ENCODE data around the gene RBBP9. TPM values are rescaled to one million over a fixed set of nuclear protein-coding genes. Genes with fewer than 3 reads are reported as not detected.

The RBBP9 gene
- total RNA-seq, 1 donor from 2014 or later = 26.2 TPM

- no peak for TF ChIP-seq CTCF (IDR thresholded peaks at IDR 0.05; ENCODE audit: unreplicated experiment)
- H3K27ac Mint-ChIP-seq = no peak overlapping the region
- DNase-seq (ENCODE audit: low spot score, unreplicated experiment) = no peak
- no peaks in the 10 kb centered on the region for H3K27me3 Mint-ChIP-seq
- H3K36me3 Mint-ChIP-seq (ENCODE audit: insufficient read depth) = peaks cover 42% of the 10 kb centered on the region
- no peaks in the 10 kb centered on the region for H3K9me3 Mint-ChIP-seq (ENCODE audit: low read depth)
- no peak overlapping the region for H3K4me3 Mint-ChIP-seq (ENCODE audit: low read depth)
- no peaks in the 10 kb centered on the region for H3K4me1 Mint-ChIP-seq (ENCODE audit: low read depth)
These were observed 40.6 kb upstream of the RBBP9 start for GRCh38 chr20:18537651-18538050.

- no peaks in the 10 kb centered on the region for H3K9me3 Mint-ChIP-seq (ENCODE audit: low read depth)
- peaks cover 39% of the 10 kb centered on the region for H3K36me3 Mint-ChIP-seq (ENCODE audit: insufficient read depth)
- H3K27ac Mint-ChIP-seq = no peak overlapping the region
- TF ChIP-seq CTCF (IDR thresholded peaks at IDR 0.05; ENCODE audit: unreplicated experiment) = no peak
- no peaks in the 10 kb centered on the region for H3K27me3 Mint-ChIP-seq
- no peak overlapping the region for H3K4me3 Mint-ChIP-seq (ENCODE audit: low read depth)
- no peak for DNase-seq (ENCODE audit: low spot score, unreplicated experiment)
- H3K4me1 Mint-ChIP-seq (ENCODE audit: low read depth) = no peaks in the 10 kb centered on the region
These were observed 37.1 kb upstream of the RBBP9 start for GRCh38 chr20:18533978-18534644.

- Mint-ChIP-seq H3K27ac (no peak overlapping the region), H3K9me3 (ENCODE audit: low read depth) (no peaks in the 10 kb centered on the region), H3K4me1 (ENCODE audit: low read depth) (no peaks in the 10 kb centered on the region), H3K4me3 (ENCODE audit: low read depth) (no peak overlapping the region), H3K27me3 (no peaks in the 10 kb centered on the region), H3K36me3 (ENCODE audit: insufficient read depth) (peaks cover 42% of the 10 kb centered on the region)
- TF ChIP-seq CTCF (IDR thresholded peaks at IDR 0.05; ENCODE audit: unreplicated experiment) = no peak
- no peak for DNase-seq (ENCODE audit: low spot score, unreplicated experiment)
These were observed 36.5 kb upstream of the RBBP9 start for GRCh38 chr20:18533491-18533890.

- no peaks in the 10 kb centered on the region for H3K4me1 Mint-ChIP-seq (ENCODE audit: low read depth)
- no peaks in the 10 kb centered on the region for H3K9me3 Mint-ChIP-seq (ENCODE audit: low read depth)
- TF ChIP-seq CTCF (IDR thresholded peaks at IDR 0.05; ENCODE audit: unreplicated experiment) = no peak
- DNase-seq (ENCODE audit: low spot score, unreplicated experiment) = no peak
- peaks cover 42% of the 10 kb centered on the region for H3K36me3 Mint-ChIP-seq (ENCODE audit: insufficient read depth)
- no peak overlapping the region for H3K4me3 Mint-ChIP-seq (ENCODE audit: low read depth)
- no peaks in the 10 kb centered on the region for H3K27me3 Mint-ChIP-seq
- no peak overlapping the region for H3K27ac Mint-ChIP-seq
These were observed 35.6 kb upstream of the RBBP9 start for GRCh38 chr20:18532626-18533025.

- TF ChIP-seq CTCF (IDR thresholded peaks at IDR 0.05; ENCODE audit: unreplicated experiment) = no peak
- H3K27me3 Mint-ChIP-seq = no peaks in the 10 kb centered on the region
- H3K4me3 Mint-ChIP-seq (ENCODE audit: low read depth) = no peak overlapping the region
- H3K4me1 Mint-ChIP-seq (ENCODE audit: low read depth) = no peaks in the 10 kb centered on the region
- DNase-seq (ENCODE audit: low spot score, unreplicated experiment) = no peak
- no peaks in the 10 kb centered on the region for H3K9me3 Mint-ChIP-seq (ENCODE audit: low read depth)
- H3K27ac Mint-ChIP-seq = no peak overlapping the region
- H3K36me3 Mint-ChIP-seq (ENCODE audit: insufficient read depth) = peaks cover 39% of the 10 kb centered on the region
These were observed 32.0 kb upstream of the RBBP9 start for GRCh38 chr20:18529041-18529440.
